RWPE2 (cell line): ENCODE results near the gene POP5.

Source experiments
- ATAC-seq: fragments of 200-7000 bp; cut with Tn5 transposase; 3 replicates; pipeline ENCODE4 v1.9.1; 2021; ENCODE audit warnings: low read depth
- DNase-seq: peaks from one replicate; pipeline ENCODE4 v3.0.0-alpha.2; 2020; ENCODE audit warnings: low spot score
- H3K27ac ChIP-seq: fragments of 450-650 bp; 2 replicates; pipeline ENCODE4 v1.5.1; 2017; ENCODE audit warnings: mild to moderate bottlenecking; ENCODE audit not compliant: poor library complexity, severe bottlenecking
- H3K27me3 ChIP-seq: fragments of 250-450 bp; sonication (Bioruptor Pico); 2 replicates; pipeline ENCODE4 v1.5.1; 2021; ENCODE audit warnings: mild to moderate bottlenecking, moderate library complexity; ENCODE audit not compliant: insufficient read depth, poor library complexity, severe bottlenecking
- H3K36me3 ChIP-seq: fragments of 250-450 bp; sonication (Bioruptor Pico); 2 replicates; pipeline ENCODE4 v1.5.1; 2020; ENCODE audit warnings: low read depth, mild to moderate bottlenecking, moderate library complexity
- H3K4me1 ChIP-seq: fragments of 250-450 bp; sonication (Bioruptor Pico); 2 replicates; pipeline ENCODE4 v1.5.1; 2021; ENCODE audit warnings: mild to moderate bottlenecking, moderate library complexity; ENCODE audit not compliant: insufficient read depth, poor library complexity, severe bottlenecking
- H3K4me3 ChIP-seq: fragments of 250-450 bp; sonication (Bioruptor Pico); 2 replicates; pipeline ENCODE4 v1.5.1; 2021; ENCODE audit warnings: mild to moderate bottlenecking, moderate library complexity; ENCODE audit not compliant: severe bottlenecking
- H3K9me3 ChIP-seq: fragments of 250-450 bp; sonication (Bioruptor Pico); 2 replicates; pipeline ENCODE4 v1.5.1; 2021; ENCODE audit warnings: mild to moderate bottlenecking, moderate library complexity; ENCODE audit not compliant: severe bottlenecking
- CTCF ChIP-seq: fragments of 450-650 bp; IDR thresholded peaks from one replicate; pipeline ENCODE4 v1.5.1; 2017; ENCODE audit warnings: mild to moderate bottlenecking, moderate library complexity; ENCODE audit not compliant: poor library complexity, severe bottlenecking

The POP5 gene

GRCh38 chr12:120538281-120539156 is 42.7 kb downstream of the POP5 start:
- H3K4me1 ChIP-seq, result peaks cover 36% of the 10 kb centered on the region
- H3K36me3 ChIP-seq, result peaks cover 48% of the 10 kb centered on the region
- H3K27ac ChIP-seq, result peak overlapping the region; percentile 59
- no peaks in the 10 kb centered on the region for H3K9me3 ChIP-seq
- TF ChIP-seq CTCF, result no peak
- H3K4me3 ChIP-seq, result no peak overlapping the region
- no peak for DNase-seq
- H3K27me3 ChIP-seq, result no peaks in the 10 kb centered on the region
- ATAC-seq, result peak; percentile 60

- peaks cover 48% of the 10 kb centered on the region for H3K36me3 ChIP-seq
- ATAC-seq, result no peak
- peak overlapping the region; percentile 59 for H3K27ac ChIP-seq
- DNase-seq, result no peak
- H3K4me1 ChIP-seq, result peaks cover 36% of the 10 kb centered on the region
- TF ChIP-seq CTCF, result no peak
- H3K27me3 ChIP-seq, result no peaks in the 10 kb centered on the region
- H3K9me3 ChIP-seq, result no peaks in the 10 kb centered on the region
- no peak overlapping the region for H3K4me3 ChIP-seq
These were observed 43.4 kb downstream of the POP5 start for GRCh38 chr12:120537856-120538220.

GRCh38 chr12:120536064-120536791 is 45.0 kb downstream of the POP5 start:
- ATAC-seq (no peak), DNase-seq (no peak)
- Histone ChIP-seq H3K27ac (peak overlapping the region; percentile 81), H3K4me3 (peak overlapping the region; percentile 67), H3K27me3 (no peaks in the 10 kb centered on the region), H3K4me1 (peaks cover 36% of the 10 kb centered on the region), H3K36me3 (peaks cover 42% of the 10 kb centered on the region), H3K9me3 (no peaks in the 10 kb centered on the region)
- no peak for TF ChIP-seq CTCF

GRCh38 chr12:120534703-120535655 is 46.2 kb downstream of the POP5 start:
- no peak for TF ChIP-seq CTCF
- Histone ChIP-seq H3K27me3 (no peaks in the 10 kb centered on the region), H3K4me3 (peak overlapping the region; percentile 67), H3K27ac (peak overlapping the region; percentile 81), H3K36me3 (peaks cover 38% of the 10 kb centered on the region), H3K9me3 (no peaks in the 10 kb centered on the region), H3K4me1 (peaks cover 36% of the 10 kb centered on the region)
- ATAC-seq, result peak; percentile 67
- no peak for DNase-seq
